Measurements from ENCODE around the gene DLEC1.

DNA sequence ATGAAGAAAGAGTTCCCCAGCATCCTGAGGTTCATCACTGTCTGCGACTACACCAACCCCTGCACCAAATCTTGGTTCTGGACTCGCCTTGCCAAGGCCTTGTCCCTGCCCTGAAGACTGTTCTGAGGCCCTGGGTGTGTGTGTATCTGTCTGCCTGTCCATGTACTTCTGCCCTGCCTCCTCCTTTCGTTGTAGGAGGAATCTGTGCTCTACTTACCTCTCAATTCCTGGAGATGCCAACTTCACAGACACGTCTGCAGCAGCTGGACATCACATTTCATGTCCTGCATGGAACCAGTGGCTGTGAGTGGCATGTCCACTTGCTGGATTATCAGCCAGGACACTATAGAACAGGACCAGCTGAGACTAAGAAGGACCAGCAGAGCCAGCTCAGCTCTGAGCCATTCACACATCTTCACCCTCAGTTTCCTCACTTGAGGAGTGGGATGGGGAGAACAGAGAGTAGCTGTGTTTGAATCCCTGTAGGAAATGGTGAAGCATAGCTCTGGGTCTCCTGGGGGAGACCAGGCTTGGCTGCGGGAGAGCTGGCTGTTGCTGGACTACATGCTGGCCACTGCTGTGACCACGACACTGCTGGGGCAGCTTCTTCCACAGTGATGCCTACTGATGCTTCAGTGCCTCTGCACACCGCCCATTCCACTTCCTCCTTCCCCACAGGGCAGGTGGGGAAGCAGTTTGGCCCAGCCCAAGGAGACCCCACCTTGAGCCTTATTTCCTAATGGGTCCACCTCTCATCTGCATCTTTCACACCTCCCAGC, 102.4 kb downstream of the DLEC1 start:
- TF ChIP-seq, protein P1, sequence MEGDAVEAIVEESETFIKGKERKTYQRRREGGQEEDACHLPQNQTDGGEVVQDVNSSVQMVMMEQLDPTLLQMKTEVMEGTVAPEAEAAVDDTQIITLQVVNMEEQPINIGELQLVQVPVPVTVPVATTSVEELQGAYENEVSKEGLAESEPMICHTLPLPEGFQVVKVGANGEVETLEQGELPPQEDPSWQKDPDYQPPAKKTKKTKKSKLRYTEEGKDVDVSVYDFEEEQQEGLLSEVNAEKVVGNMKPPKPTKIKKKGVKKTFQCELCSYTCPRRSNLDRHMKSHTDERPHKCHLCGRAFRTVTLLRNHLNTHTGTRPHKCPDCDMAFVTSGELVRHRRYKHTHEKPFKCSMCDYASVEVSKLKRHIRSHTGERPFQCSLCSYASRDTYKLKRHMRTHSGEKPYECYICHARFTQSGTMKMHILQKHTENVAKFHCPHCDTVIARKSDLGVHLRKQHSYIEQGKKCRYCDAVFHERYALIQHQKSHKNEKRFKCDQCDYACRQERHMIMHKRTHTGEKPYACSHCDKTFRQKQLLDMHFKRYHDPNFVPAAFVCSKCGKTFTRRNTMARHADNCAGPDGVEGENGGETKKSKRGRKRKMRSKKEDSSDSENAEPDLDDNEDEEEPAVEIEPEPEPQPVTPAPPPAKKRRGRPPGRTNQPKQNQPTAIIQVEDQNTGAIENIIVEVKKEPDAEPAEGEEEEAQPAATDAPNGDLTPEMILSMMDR (IDR thresholded peaks at IDR 0.05) = no peak
- TF ChIP-seq POLR2A (IDR thresholded peaks at IDR 0.05) = no peak
